Right lobe of liver (tissue), 6 donors: Measurements from ENCODE around the gene F10. TPM values are rescaled to one million over a fixed set of nuclear protein-coding genes. Genes with fewer than 3 reads are reported as not detected.
A peak's percentile ranks its signal among the peaks of the same experiment; 100 is the strongest.

Source experiments
- ATAC-seq, 4 donors: fragments of 200-7000 bp; cut with Tn5 transposase; one replicate each; pipeline ENCODE4 v1.9.1; 2020; ENCODE audit warnings: mild to moderate bottlenecking in 4 of 4, moderate library complexity in 4 of 4
- DNase-seq, 3 donors: peaks; one replicate each; pipeline ENCODE4 v3.0.0-alpha.2; 2020
- H3K27ac ChIP-seq, 3 donors: fragments of 200-600 bp; one replicate each; pipeline ENCODE4 v1.8.0; 2022
- H3K27me3 ChIP-seq, 2 donors: fragments of 200-600 bp; one replicate each; pipeline ENCODE4 v1.8.0; 2022
- H3K36me3 ChIP-seq, 4 donors: fragments of 200-600 bp; sonication (generic) in 1 of 4; one replicate each; pipeline versions ENCODE4 v1.5.1 to v1.8.0; 2017 to 2022; ENCODE audit warnings: control low read depth in 1 of 4
- H3K4me1 ChIP-seq, 4 donors: fragments of 200-600 bp; sonication (generic) in 1 of 4; one replicate each; pipeline versions ENCODE4 v1.5.1 to v1.8.0; 2017 to 2022; ENCODE audit warnings: control low read depth in 1 of 4
- H3K4me3 ChIP-seq, 3 donors: fragments of 200-600 bp; one replicate each; pipeline ENCODE4 v1.8.0; 2022
- H3K9me3 ChIP-seq, 4 donors: fragments of 200-600 bp; sonication (generic) in 1 of 4; one replicate each; pipeline versions ENCODE4 v1.5.1 to v1.8.0; 2017 to 2022; ENCODE audit warnings: control low read depth in 1 of 4
- CTCF ChIP-seq, 4 donors: fragments of 200-600 bp in 3 of 4; fragments of 450-650 bp in 1 of 4; IDR thresholded peaks; one replicate each; pipeline versions ENCODE4 v1.5.1 to v1.8.0; 2016 to 2022; ENCODE audit warnings: antibody characterized with exemption in 4 of 4, mild to moderate bottlenecking in 2 of 4
- POLR2A ChIP-seq: fragments of 450-650 bp; IDR thresholded peaks from one replicate; pipeline ENCODE4 v1.6.1; 2017; ENCODE audit warnings: antibody characterized with exemption, mild to moderate bottlenecking
- WGBS: methylation state at CpG from one replicate; pipeline ENCODE4 v1.1.6; 2018; ENCODE audit warnings: low coverage, low lambda C conversion rate; ENCODE audit not compliant: insufficient coverage; ENCODE audit errors: missing lambda C conversion rate; 5-methylcytosine and 5-hydroxymethylcytosine counted together
- intact Hi-C, 2 donors: fragments of 100-400 bp; cut with DNase I; formaldehyde crosslinking; loops; one replicate each; pipeline versions ENCODE4 v1.11.2 to v1.14.1; 2022
- total RNA-seq, 6 experiments: library from RNA; depleted of rRNA in 2 of 6; stranded (reverse); fragments of >200 nt in 2 of 6; fragmentation: NEBNext Ultra II Directional in 3 of 6; extraction: Animal tissue kit (Norgen Biotek cat#: 25700) in 3 of 6; gene quantifications; one replicate each; pipeline versions ENCODE4 v1.1.0 to v1.2.4, GENCODE V29; 2016 to 2023
- donor health status: DM: no; HTN: yes; CAD: no.
- donor health status: DM: no; HTN: no; CAD: no.
- donor health status: DM: no; HTN: no; CAD: no.
- donor health status: DM: no; HTN: yes; CAD: no.
- donor health status: DM: no; HTN: yes; CAD: no.

F10 gene
- total RNA-seq, 6 experiments from 2014 or later, result 108 to 157 (median 132) TPM

GRCh38 chr13:113150550-113151365 lies 28.2 kb downstream of the F10 start:
- Histone ChIP-seq H3K27ac (peak overlapping the region; percentile 84 to 100 (median 99)), H3K4me1 (peaks cover 0 to 13% (median 5%) of the 10 kb centered on the region in 4 donors), H3K4me3 (peak overlapping the region in 2 of 3 donors; percentile 31 to 41), H3K36me3 (no peaks in the 10 kb centered on the region), H3K9me3 (no peaks in the 10 kb centered on the region), H3K27me3 (no peaks in the 10 kb centered on the region)
- peak in 1 of 4 donors; percentile 25 for ATAC-seq
- 72% methylated on average over 9 of the region's 31 CpGs for WGBS
- no peak for DNase-seq
- TF ChIP-seq POLR2A (no peak), CTCF (IDR thresholded peaks at IDR 0.05) (no peak)
- intact Hi-C loops, result no loop called here

GRCh38 chr13:113151745-113152690 lies 29.4 kb downstream of the F10 start:
- TF ChIP-seq CTCF (IDR thresholded peaks at IDR 0.05), result no peak
- no peak for TF ChIP-seq POLR2A
- peak overlapping the region; percentile 88 to 100 (median 99) for H3K27ac ChIP-seq

GRCh38 chr13:113152691-113152983 lies 30.0 kb downstream of the F10 start:
- DNase-seq (no peak), ATAC-seq (peak in 3 of 4 donors; percentile 43 to 64 (median 56))
- WGBS, result no CpG with 5 or more reads among the region's 2 CpGs
- H3K27me3 ChIP-seq, result no peaks in the 10 kb centered on the region
- intact Hi-C loops, result no loop called here
- TF ChIP-seq CTCF (IDR thresholded peaks at IDR 0.05), result no peak
- H3K4me1 ChIP-seq, result peaks cover 0 to 19% (median 5%) of the 10 kb centered on the region in 4 donors
- no peaks in the 10 kb centered on the region for H3K36me3 ChIP-seq
- H3K4me3 ChIP-seq, result peak overlapping the region; percentile 50 to 61 (median 58)
- H3K27ac ChIP-seq, result peak overlapping the region; percentile 88 to 100 (median 99)
- no peaks in the 10 kb centered on the region for H3K9me3 ChIP-seq

More at GRCh38 chr13:113151745-113152690, 29.4 kb downstream of the F10 start:
- Histone ChIP-seq H3K9me3 (no peaks in the 10 kb centered on the region), H3K4me3 (peak overlapping the region; percentile 50 to 61 (median 58)), H3K4me1 (peaks cover 0 to 19% (median 5%) of the 10 kb centered on the region in 4 donors), H3K27me3 (no peaks in the 10 kb centered on the region), H3K36me3 (no peaks in the 10 kb centered on the region)
- DNase-seq, result peak in 1 of 3 donors; percentile 60
- ATAC-seq, result peak; percentile 7 to 28 (median 16)
- WGBS, result 27% methylated on average over 18 of the region's 28 CpGs
- intact Hi-C loops, result no loop called here

DNA sequence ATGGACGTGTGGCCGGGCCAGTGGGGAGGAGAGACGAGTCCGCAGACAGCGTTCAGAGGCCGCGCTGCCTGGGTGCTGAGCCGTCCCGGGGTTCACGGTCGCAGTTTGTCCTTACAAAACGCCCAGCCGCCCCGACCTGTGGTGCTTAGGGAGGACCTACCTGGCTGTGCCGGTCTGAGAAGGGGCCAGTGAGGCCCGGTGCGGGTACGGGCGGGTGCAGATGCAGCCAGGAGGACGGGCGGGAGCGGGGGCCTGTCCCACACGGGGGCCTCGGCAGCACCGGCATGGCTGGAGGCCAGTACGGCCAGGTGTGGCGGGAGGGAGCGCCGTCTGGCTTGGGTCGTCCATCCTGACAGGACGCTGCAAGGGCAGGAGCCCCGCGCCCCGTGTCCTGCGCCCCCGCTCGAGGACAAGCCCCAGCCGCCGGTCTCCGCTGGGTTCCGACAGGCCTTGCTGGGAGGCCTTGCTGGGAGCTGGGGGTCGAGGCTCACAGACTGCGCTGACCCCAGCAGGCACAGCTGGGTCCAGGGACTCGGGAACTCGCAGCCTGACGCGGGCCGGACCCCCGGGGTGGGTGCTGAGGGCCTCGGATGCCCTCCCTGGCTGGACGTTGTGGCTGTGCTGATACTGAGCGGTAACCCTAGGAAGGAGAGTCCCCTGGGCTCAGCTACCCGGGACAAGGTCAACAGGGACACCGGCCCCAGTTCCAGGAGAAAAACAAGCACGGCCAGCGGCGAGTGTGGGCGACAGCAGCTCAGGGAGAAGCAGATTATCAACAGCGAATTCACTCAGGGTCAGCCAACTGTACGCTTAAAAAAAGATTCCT lies 30.6 kb downstream of the F10 start:
- DNase-seq (peak; percentile 71 to 79 (median 74)), ATAC-seq (peak; percentile 23 to 68 (median 38))
- Histone ChIP-seq H3K4me3 (peak overlapping the region; percentile 50 to 61 (median 58)), H3K9me3 (no peaks in the 10 kb centered on the region), H3K27ac (peak overlapping the region; percentile 88 to 100 (median 99)), H3K36me3 (no peaks in the 10 kb centered on the region), H3K4me1 (peaks cover 0 to 19% (median 5%) of the 10 kb centered on the region in 4 donors), H3K27me3 (no peaks in the 10 kb centered on the region)
- peak; percentile 68 for TF ChIP-seq POLR2A
- no peak for TF ChIP-seq CTCF (IDR thresholded peaks at IDR 0.05)
- 1% methylated on average over 16 of the region's 60 CpGs for WGBS
- intact Hi-C loops, result no loop called here
